ENCODE data around the gene MYH14. TPM values are rescaled to one million over a fixed set of nuclear protein-coding genes. Genes with fewer than 3 reads are reported as not detected.

Gene MYH14
- total RNA-seq, 5 donors from 2014 or later (not counting 1 experiment from before 2014, with no cell fraction given), result 0.23 to 0.79 (median 0.70) TPM; not detected in 2

DNA sequence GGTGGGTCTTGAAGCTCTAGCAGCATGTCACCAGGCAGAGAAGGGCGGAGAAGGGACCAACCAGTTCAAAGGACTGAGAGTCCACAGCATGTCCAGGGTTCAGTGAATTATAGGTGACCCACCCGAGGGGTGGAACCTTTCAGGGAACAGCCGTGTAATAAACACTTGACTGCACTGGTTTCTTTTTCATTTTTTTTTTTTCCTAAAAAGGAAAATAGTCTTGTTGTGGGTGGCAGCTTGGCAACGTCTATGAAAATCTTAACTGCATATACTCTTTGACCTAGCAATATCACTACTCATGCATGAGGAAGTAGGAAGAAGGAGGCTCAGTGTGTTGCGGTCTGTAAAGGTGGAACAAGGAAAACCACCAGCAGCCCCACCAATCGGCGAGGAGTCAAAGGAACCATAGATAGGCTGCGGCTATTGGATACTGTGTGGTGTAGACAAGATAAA lies 13.0 kb upstream of the MYH14 start:
- Mint-ChIP-seq H3K4me3 (no peak overlapping the region), H3K36me3 (no peaks in the 10 kb centered on the region), H3K4me1 (no peaks in the 10 kb centered on the region), H3K9me3 (peaks cover 3 to 4% (median 3%) of the 10 kb centered on the region in 3 donors), H3K27ac (no peak overlapping the region), H3K27me3 (peaks cover 25 to 35% of the 10 kb centered on the region in 2 donors)
- DNase-seq (no peak), ATAC-seq (replicated peaks in 1 of 4) (no peak)
- ChIA-PET CTCF (interaction anchor here in 1 of 2 donors (0.6 kb wide), 2 partner anchors 228 to 1462 kb away, joined by 3 to 4 read pairs; partner anchors contain the start of gene SPIB), POLR2A (no interaction called here)
- 92% methylated on average over 3 of the region's 8 CpGs for WGBS (ENCODE audit: insufficient coverage)
- H3K4me1 ChIP-seq (ENCODE audit: control insufficient read depth in 1 of 2, extremely low read depth in 1 of 2, insufficient read depth in 2 of 2, low read length in 2 of 2), result no peaks in the 10 kb centered on the region
- H3K27me3 ChIP-seq (replicated peaks in 1 of 2; ENCODE audit: control insufficient read depth in 2 of 2, extremely low read depth in 1 of 2, insufficient read depth in 2 of 2, low read length in 1 of 2), result peaks cover 0 to 31% of the 10 kb centered on the region in 2 experiments
- H3K36me3 ChIP-seq (ENCODE audit: control insufficient read depth in 2 of 2, extremely low read depth in 1 of 2, insufficient read depth in 1 of 2, low read length in 1 of 2), result no peaks in the 10 kb centered on the region
- H3K27ac ChIP-seq (ENCODE audit: low read length), result no peak overlapping the region
- H3K4me3 ChIP-seq (ENCODE audit: control insufficient read depth in 1 of 2, extremely low read depth in 1 of 2, low read length in 1 of 2), result no peak overlapping the region
- no peaks in the 10 kb centered on the region for H3K9me3 ChIP-seq

DNA sequence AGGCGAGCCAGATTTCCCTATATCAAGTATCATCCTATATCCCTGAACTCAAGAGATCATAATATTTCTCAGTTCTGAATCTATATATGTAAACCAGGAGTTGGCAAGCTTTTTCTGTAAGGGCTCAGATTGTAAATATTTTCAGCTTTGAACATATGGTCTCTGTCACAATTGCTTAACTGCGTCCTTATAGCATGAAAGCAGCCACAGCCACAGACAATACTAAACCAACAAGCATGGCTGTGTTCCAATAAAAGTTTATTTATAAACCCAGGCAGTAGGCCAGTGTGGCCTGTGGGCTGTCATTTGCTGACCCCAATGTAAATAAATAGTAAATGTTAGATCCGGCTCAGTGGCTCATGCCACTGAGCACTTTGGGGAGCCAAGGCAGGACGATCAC lies 12.2 kb upstream of the MYH14 start:
- ChIA-PET POLR2A (no interaction called here), CTCF (interaction anchor here in 1 of 2 donors (0.6 kb wide), 2 partner anchors 228 to 1461 kb away, joined by 3 to 4 read pairs; partner anchors contain the start of gene SPIB)
- Histone ChIP-seq H3K4me1 (ENCODE audit: control insufficient read depth in 1 of 2, extremely low read depth in 1 of 2, insufficient read depth in 2 of 2, low read length in 2 of 2) (no peaks in the 10 kb centered on the region), H3K27me3 (replicated peaks in 1 of 2; ENCODE audit: control insufficient read depth in 2 of 2, extremely low read depth in 1 of 2, insufficient read depth in 2 of 2, low read length in 1 of 2) (peaks cover 0 to 38% of the 10 kb centered on the region in 2 experiments), H3K4me3 (ENCODE audit: control insufficient read depth in 1 of 2, extremely low read depth in 1 of 2, low read length in 1 of 2) (no peak overlapping the region), H3K9me3 (no peaks in the 10 kb centered on the region), H3K36me3 (ENCODE audit: control insufficient read depth in 2 of 2, extremely low read depth in 1 of 2, insufficient read depth in 1 of 2, low read length in 1 of 2) (no peaks in the 10 kb centered on the region), H3K27ac (ENCODE audit: low read length) (no peak overlapping the region)
- 56% methylated on average over 1 of the region's 4 CpGs for WGBS (ENCODE audit: insufficient coverage)
- H3K36me3 Mint-ChIP-seq, result no peaks in the 10 kb centered on the region
- DNase-seq (no peak), ATAC-seq (replicated peaks in 1 of 4) (no peak)
- H3K4me1 Mint-ChIP-seq, result no peaks in the 10 kb centered on the region
- H3K27ac Mint-ChIP-seq, result no peak overlapping the region
- peaks cover 3 to 4% (median 3%) of the 10 kb centered on the region in 3 donors for H3K9me3 Mint-ChIP-seq
- peaks cover 30 to 39% of the 10 kb centered on the region in 2 donors for H3K27me3 Mint-ChIP-seq
- H3K4me3 Mint-ChIP-seq, result no peak overlapping the region

DNA sequence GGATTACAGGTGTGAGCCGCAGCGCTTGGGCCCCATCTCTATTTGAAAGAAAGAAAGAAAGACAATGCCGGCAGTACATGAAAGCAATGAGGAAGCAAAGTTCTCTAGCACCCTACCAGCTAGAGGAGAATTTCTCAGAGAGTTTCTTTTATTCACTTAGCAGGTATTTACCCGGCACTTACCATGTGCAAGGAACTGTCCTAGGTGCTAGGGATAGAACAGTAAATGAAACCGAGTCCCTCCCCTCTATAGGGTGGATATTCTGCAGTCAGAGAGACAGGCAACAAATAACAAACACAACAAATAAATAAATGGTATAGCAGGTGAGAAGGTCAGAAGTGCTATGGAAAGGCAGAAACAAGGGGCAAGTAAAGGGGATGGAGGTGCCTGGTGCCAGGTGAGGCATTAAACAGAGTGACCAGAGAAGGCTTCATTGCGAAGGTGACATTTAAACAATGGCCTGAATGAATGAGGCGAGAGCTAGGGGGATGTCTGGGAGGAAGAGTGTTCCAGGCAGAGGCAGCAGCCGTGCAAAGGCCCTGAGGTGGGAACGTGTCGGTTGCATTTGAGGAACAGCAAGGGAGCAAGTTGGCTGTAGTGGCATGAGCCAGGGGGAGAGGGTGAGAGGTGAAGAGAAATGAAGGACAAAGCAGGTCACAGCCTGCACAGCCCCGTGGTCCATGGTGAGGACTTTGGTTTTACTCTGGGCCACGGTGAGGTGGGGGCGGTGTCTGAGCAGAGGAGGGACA lies 10.8 kb upstream of the MYH14 start:
- Histone ChIP-seq H3K4me3 (ENCODE audit: control insufficient read depth in 1 of 2, extremely low read depth in 1 of 2, low read length in 1 of 2) (no peak overlapping the region), H3K4me1 (ENCODE audit: control insufficient read depth in 1 of 2, extremely low read depth in 1 of 2, insufficient read depth in 2 of 2, low read length in 2 of 2) (no peaks in the 10 kb centered on the region), H3K27ac (ENCODE audit: low read length) (no peak overlapping the region), H3K36me3 (ENCODE audit: control insufficient read depth in 2 of 2, extremely low read depth in 1 of 2, insufficient read depth in 1 of 2, low read length in 1 of 2) (no peaks in the 10 kb centered on the region), H3K27me3 (replicated peaks in 1 of 2; ENCODE audit: control insufficient read depth in 2 of 2, extremely low read depth in 1 of 2, insufficient read depth in 2 of 2, low read length in 1 of 2) (peaks cover 0 to 43% of the 10 kb centered on the region in 2 experiments), H3K9me3 (no peaks in the 10 kb centered on the region)
- H3K27me3 Mint-ChIP-seq, result peaks cover 35 to 49% of the 10 kb centered on the region in 2 donors
- WGBS (ENCODE audit: insufficient coverage), result 56% methylated on average over 8 of the region's 13 CpGs
- no peak overlapping the region for H3K4me3 Mint-ChIP-seq
- no peaks in the 10 kb centered on the region for H3K9me3 Mint-ChIP-seq
- H3K27ac Mint-ChIP-seq, result no peak overlapping the region
- no peak for ATAC-seq (replicated peaks in 1 of 4)
- CTCF ChIA-PET, result no interaction called here
- POLR2A ChIA-PET, result no interaction called here
- no peak for DNase-seq
- H3K4me1 Mint-ChIP-seq, result no peaks in the 10 kb centered on the region
- H3K36me3 Mint-ChIP-seq, result no peaks in the 10 kb centered on the region

DNA sequence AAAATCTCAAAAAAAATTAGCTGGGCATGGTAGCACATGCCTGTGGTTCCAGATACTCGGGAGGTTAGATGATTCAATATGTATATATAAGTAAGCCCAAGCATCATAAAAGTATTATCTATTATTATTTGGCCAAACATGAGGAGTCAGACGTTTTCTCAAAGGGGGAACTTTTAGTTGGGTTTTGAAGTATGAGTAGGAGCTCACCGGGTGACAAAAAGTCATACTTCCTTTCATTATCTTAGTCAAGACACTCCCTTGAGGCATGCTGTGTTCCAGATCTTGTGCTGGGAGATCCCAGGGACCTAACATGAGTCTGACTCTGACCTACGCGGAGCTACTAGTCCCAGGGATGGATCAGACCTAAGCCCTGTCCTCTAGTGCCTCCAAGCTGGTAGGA lies 8.2 kb upstream of the MYH14 start:
- CTCF ChIA-PET, result no interaction called here
- H3K9me3 ChIP-seq, result no peaks in the 10 kb centered on the region
- no peak for DNase-seq
- POLR2A ChIA-PET, result no interaction called here
- no peak for ATAC-seq (replicated peaks in 1 of 4)
- H3K27ac Mint-ChIP-seq, result no peak overlapping the region
- no peak overlapping the region for H3K27ac ChIP-seq (ENCODE audit: low read length)
- H3K27me3 Mint-ChIP-seq, result peaks cover 45 to 52% of the 10 kb centered on the region in 2 donors
- H3K9me3 Mint-ChIP-seq, result no peaks in the 10 kb centered on the region
- no peak overlapping the region for H3K4me3 ChIP-seq (ENCODE audit: control insufficient read depth in 1 of 2, extremely low read depth in 1 of 2, low read length in 1 of 2)
- H3K36me3 ChIP-seq (ENCODE audit: control insufficient read depth in 2 of 2, extremely low read depth in 1 of 2, insufficient read depth in 1 of 2, low read length in 1 of 2), result no peaks in the 10 kb centered on the region
- no peaks in the 10 kb centered on the region for H3K4me1 Mint-ChIP-seq
- no peaks in the 10 kb centered on the region for H3K4me1 ChIP-seq (ENCODE audit: control insufficient read depth in 1 of 2, extremely low read depth in 1 of 2, insufficient read depth in 2 of 2, low read length in 2 of 2)
- no CpG with 5 or more reads among the region's 5 CpGs for WGBS (ENCODE audit: insufficient coverage)
- H3K27me3 ChIP-seq (replicated peaks in 1 of 2; ENCODE audit: control insufficient read depth in 2 of 2, extremely low read depth in 1 of 2, insufficient read depth in 2 of 2, low read length in 1 of 2), result peaks cover 0 to 42% of the 10 kb centered on the region in 2 experiments
- H3K4me3 Mint-ChIP-seq, result no peak overlapping the region
- H3K36me3 Mint-ChIP-seq, result no peaks in the 10 kb centered on the region

DNA sequence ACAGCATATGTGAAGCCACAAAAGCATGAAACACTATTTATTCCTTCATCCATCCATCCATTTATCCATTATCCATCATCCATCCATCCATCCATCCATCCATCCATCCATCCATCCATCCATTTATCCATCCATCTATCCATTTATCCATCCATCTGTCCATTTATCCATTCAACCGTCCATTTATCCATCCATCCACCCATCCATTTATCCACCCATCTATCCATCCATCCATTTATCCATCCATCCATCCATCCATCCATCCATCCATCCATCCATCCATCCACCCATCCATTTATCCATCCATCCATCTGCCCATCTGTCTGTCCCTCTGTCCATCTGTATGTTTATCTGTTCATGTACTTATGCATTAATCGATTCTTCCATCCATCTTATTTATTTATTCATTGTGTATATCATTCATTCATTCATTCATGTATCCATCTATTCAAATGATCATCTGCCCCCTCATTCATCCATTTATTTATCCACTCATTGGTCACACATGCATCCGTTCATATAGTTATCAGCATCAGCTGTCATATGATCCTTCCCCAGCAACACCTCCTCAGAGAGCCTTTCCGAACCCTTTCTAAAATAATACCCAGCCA lies 7.0 kb upstream of the MYH14 start:
- no peak overlapping the region for H3K4me3 ChIP-seq (ENCODE audit: control insufficient read depth in 1 of 2, extremely low read depth in 1 of 2, low read length in 1 of 2)
- no peak overlapping the region for H3K27ac ChIP-seq (ENCODE audit: low read length)
- no peak overlapping the region for H3K27ac Mint-ChIP-seq
- H3K36me3 Mint-ChIP-seq, result no peaks in the 10 kb centered on the region
- no peak overlapping the region for H3K4me3 Mint-ChIP-seq
- WGBS (ENCODE audit: insufficient coverage), result 76% methylated on average over 3 of the region's 4 CpGs
- DNase-seq, result no peak
- peaks cover 0 to 44% of the 10 kb centered on the region in 2 experiments for H3K27me3 ChIP-seq (replicated peaks in 1 of 2; ENCODE audit: control insufficient read depth in 2 of 2, extremely low read depth in 1 of 2, insufficient read depth in 2 of 2, low read length in 1 of 2)
- H3K4me1 Mint-ChIP-seq, result no peaks in the 10 kb centered on the region
- H3K9me3 Mint-ChIP-seq, result no peaks in the 10 kb centered on the region
- H3K27me3 Mint-ChIP-seq, result peaks cover 47 to 52% of the 10 kb centered on the region in 2 donors
- ChIA-PET POLR2A (no interaction called here), CTCF (no interaction called here)
- no peaks in the 10 kb centered on the region for H3K36me3 ChIP-seq (ENCODE audit: control insufficient read depth in 2 of 2, extremely low read depth in 1 of 2, insufficient read depth in 1 of 2, low read length in 1 of 2)
- ATAC-seq (replicated peaks in 1 of 4), result no peak
- H3K4me1 ChIP-seq (ENCODE audit: control insufficient read depth in 1 of 2, extremely low read depth in 1 of 2, insufficient read depth in 2 of 2, low read length in 2 of 2), result no peaks in the 10 kb centered on the region
- no peaks in the 10 kb centered on the region for H3K9me3 ChIP-seq

DNA sequence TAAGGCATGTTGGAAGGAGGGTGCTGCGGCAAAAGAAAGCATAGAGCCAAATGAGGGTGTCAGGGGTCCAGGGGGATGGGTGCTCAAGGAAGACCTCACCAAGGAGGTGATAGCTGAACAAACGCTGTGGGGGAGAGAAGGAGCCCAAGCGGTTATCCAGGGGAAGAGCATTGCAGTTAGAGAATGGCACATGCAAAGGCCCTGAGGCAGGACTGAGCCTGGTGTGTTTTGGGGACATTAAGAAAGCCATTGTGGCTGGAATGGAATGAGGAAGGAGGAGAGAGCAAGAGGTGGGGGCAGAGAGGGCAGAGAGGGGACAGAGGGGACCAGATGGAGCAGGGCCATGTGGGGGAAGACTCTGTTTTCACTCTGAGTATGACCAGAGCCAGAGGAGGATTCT lies 6.1 kb upstream of the MYH14 start:
- ChIA-PET POLR2A (no interaction called here), CTCF (no interaction called here)
- Histone ChIP-seq H3K27ac (ENCODE audit: low read length) (no peak overlapping the region), H3K27me3 (replicated peaks in 1 of 2; ENCODE audit: control insufficient read depth in 2 of 2, extremely low read depth in 1 of 2, insufficient read depth in 2 of 2, low read length in 1 of 2) (peaks cover 0 to 48% of the 10 kb centered on the region in 2 experiments), H3K4me1 (ENCODE audit: control insufficient read depth in 1 of 2, extremely low read depth in 1 of 2, insufficient read depth in 2 of 2, low read length in 2 of 2) (no peaks in the 10 kb centered on the region), H3K9me3 (no peaks in the 10 kb centered on the region), H3K4me3 (ENCODE audit: control insufficient read depth in 1 of 2, extremely low read depth in 1 of 2, low read length in 1 of 2) (no peak overlapping the region), H3K36me3 (ENCODE audit: control insufficient read depth in 2 of 2, extremely low read depth in 1 of 2, insufficient read depth in 1 of 2, low read length in 1 of 2) (no peaks in the 10 kb centered on the region)
- peaks cover 0 to 4% (median 0%) of the 10 kb centered on the region in 3 donors for H3K9me3 Mint-ChIP-seq
- ATAC-seq (replicated peaks in 1 of 4) (no peak), DNase-seq (no peak)
- H3K36me3 Mint-ChIP-seq, result no peaks in the 10 kb centered on the region
- 83% methylated on average over 3 of the region's 3 CpGs for WGBS (ENCODE audit: insufficient coverage)
- H3K27ac Mint-ChIP-seq, result no peak overlapping the region
- no peak overlapping the region for H3K4me3 Mint-ChIP-seq
- peaks cover 56 to 58% of the 10 kb centered on the region in 2 donors for H3K27me3 Mint-ChIP-seq
- no peaks in the 10 kb centered on the region for H3K4me1 Mint-ChIP-seq

Measured in T-cell (primary cell).